DMS 273 treated with DMSO at 0.1 percent for 48 hours (cell line): Measurements from ENCODE around the gene OR5K2.

Experiments used
- DNase-seq: peaks from one replicate; lab custom pipeline; 2025; lab: John Stamatoyannopoulos, UW

OR5K2 gene

DNA sequence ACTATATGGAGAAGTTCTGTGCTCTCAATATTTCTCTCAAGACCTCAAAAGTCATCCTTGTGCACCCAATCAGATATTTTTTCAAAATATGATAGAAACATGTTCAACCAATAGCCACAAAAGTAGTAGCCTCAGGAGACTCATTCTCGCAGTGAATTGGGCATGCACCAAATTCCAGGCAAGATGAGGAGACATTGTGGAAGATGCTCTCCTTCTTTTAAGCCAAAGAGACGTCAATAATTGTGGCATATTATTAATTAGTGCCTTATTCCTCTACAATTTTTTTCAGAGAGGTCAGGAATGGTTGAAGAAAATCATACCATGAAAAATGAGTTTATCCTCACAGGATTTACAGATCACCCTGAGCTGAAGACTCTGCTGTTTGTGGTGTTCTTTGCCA lies at the start of gene OR5K2:
TSS of gene OR5K2 (plus strand) at position 301 of the 400 bp plus-strand sequence. CDS start at position 301, 0 bp downstream.
- no peak for DNase-seq

DNA sequence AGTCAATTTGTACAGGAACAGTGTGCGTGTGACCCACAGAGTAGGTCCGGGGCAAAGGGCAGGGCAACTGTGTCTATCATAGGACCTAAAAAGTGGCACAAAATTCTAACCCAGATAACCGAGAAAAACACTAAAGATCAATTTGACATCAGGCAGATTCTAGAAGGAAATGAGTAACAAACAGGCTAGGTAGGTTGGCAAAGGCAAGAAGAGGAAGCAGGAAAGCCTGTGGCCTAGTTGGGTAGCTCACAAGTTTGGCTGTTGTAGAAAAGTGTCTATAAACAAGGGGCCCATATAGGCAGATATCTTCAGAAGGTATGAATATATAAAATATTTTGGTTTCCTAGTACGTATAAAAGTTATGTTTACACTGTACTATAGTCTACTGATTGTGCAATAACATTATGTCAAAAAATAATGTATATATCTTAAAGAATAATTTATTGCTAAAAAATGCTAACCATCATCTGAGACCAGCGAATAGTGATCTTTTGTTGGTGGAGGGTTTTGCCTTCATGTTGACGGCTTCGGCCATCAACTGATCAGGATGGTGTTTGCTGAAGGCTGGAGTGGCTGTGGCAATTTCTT lies 47.8 kb upstream of the OR5K2 start:
- DNase-seq: no peak

DNA sequence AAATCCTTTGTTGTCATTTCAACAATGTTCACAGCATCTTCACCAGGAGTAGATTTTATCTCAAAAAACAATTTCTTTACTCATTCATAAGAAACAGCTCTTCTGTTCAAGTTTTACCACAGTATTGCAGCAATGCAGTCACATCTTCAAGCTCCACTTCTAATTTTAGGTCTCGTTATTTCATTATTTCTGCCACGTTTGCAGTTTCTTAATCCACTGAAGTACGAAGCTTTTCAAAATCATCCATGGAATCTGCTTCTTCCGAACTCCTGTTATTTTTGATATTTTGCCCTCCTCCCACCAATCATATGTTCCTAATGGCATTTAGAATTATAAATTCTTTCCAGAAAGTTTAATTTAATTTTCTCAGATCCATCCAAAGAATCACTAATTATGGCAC lies 47.1 kb upstream of the OR5K2 start:
- DNase-seq: no peak

DNA sequence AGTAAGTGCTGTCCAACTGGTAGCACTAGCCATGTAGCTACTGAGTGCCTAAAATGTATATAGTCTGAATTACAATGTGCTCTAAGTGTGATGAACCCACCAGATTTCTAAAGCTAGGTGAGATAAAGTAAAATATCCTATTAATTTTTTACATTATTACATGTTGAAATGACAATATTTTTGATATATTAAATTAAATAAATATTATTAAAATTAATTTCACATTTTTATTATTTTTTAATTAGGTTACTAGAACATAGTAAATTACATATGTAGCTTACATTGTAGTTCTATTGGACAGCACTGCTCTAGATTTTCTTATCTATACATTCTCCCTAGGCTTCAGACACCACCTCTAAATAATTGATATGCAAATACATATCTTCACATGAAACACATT lies 43.7 kb upstream of the OR5K2 start:
- no peak for DNase-seq

DNA sequence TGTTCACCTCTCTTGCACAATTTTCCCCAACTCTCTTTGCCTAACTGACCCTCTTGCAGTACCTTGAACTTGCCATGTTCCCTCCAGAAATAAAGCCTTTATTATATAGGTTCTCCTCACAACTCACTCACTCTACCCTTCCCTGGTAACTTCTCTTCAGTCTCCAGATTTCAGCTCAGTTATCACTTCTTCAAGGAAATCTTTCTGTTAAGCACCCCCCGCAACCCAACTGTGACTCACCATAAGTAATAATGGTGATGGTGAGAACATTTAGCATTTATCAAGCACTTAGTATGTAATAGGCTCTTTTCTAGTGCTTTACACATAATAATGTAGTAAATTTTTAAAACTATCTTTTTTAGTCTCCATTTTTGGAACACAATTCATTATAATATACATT lies 42.6 kb upstream of the OR5K2 start:
- no peak for DNase-seq

DNA sequence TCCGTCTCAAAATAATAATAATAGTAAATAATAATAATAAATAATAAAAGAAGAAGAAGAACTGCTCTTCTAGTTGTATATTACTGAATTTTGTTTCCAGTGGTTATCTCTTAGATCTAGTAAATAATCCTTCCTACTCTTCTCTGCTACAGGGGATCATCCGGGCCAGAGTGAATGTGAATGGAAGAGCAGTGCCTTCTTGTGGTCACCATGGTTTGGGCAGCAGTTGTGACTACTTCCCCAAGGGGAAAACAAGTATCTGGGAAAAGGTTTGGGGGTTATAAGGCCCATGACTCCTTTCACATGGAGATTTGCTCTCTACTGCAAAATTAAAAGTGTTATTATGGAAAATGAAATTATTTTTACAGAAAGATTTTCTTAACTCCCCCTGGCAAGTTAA lies 39.9 kb upstream of the OR5K2 start:
- no peak for DNase-seq

DNA sequence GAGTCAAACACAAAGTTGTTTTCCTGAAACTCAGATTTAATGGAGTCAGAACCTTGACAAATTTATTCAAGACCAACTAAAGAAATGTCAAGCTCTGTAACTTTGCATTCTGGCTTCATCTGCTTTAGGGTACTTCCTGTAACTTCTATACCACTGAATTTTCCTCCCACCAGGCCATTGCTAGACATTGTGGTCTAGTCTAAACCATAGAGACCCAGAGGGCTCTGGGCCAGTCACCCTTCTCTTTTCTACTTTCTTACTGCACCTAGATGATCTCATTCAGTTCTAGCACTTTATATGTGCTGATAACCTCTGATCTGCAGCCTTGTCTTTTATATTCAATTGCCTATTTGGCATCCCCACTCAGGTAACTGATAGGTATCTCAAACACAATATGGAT lies 37.3 kb upstream of the OR5K2 start:
- DNase-seq: no peak

DNA sequence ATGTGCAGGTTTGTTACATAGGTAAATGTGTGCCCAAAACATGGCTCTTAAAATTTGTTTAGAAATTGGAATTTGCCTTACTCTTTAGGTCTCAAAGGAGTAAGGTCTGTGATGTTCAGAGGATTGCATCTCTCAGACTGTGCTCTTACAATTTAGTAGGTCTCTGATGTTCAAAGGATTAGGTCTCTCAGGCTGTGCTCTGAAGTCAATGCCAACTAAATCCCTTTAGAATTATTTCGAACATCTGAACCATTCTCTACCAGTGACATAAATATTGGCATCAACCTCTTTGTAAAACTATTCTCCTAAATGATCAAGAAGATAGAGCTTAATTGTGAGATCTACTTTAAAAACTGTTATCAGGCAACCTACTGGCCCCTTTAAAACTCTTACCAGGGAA lies 34.6 kb upstream of the OR5K2 start, which contains the start of gene OR5K1:
TSS of gene OR5K1 (plus strand) at position 301 of the 400 bp plus-strand sequence. CDS start 6,376 bp downstream, outside the sequence.
- no peak for DNase-seq

DNA sequence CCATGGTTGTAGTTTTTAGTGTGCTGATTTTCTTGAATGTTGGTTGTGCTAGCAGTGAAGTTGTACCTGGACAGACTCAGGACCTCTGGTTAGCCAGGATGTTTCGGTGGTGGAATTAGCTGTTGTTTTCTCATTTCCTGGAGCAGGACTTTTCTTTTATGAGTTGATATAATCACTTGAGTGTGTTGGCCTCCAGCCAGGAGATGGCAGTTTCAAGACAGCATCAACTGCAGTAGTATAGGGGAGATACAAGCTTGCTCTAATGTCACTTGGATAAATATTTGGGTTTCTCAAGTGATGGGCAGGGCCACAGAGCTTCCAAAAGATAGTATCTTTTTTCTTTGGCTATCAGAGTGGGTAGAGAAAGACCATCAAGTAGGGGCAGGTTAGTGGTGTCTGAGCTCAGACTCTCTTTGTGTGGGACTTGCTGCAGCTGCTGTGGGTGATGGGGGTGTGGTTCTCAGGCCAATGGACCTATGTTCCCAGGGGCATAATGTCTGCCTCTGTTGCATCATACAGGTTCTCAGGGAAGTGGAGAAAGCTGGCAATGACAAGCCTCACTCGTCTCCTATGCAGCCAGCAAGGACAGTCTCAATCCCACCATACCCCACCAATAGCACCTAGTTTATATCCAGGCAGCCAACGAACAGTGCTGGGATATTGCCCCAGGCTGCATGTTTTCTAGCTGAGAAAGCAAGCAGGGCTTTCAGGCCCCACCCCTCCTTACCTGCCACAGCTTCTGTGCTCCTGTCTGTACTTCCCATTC lies 14.6 kb upstream of the OR5K2 start:
- DNase-seq: no peak

DNA sequence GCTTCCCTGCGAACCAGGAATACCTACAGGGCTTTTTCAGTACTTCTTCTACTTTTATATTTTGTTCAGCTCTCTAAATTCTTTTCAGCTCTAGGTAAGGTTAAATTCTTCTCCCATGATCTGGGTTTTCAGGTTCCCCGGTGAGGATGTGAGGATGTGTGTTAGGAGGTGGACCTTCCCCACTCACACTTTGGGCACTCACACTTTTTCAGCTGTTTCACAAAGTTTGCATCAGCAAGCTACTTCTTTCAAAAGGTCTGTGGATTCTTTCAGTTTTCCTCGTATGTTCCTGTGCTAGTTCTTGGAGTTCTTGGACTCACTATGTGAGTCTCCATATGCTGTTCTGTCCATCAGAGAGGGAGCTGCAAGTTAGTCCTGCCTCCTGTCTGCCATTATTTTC lies 13.9 kb upstream of the OR5K2 start:
- DNase-seq: no peak

DNA sequence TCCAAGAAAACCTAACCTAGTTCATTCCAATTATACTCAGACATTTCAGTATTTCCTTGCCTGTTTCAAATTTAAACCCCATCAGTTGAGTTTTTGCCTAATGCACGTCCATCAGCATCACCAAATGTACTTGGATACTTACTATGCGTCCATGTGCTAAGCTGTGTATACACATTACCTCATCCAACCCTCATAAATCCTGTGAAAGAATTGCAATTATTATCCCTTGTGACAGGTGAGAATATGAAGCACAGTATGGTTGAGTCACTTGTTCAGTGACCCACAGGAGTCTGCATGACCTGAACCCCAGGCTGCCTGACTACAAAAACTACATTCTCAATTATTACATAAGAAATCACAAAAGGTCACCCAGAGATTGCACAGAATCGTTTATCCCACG lies 2.5 kb downstream of the OR5K2 start:
- DNase-seq: no peak

DNA sequence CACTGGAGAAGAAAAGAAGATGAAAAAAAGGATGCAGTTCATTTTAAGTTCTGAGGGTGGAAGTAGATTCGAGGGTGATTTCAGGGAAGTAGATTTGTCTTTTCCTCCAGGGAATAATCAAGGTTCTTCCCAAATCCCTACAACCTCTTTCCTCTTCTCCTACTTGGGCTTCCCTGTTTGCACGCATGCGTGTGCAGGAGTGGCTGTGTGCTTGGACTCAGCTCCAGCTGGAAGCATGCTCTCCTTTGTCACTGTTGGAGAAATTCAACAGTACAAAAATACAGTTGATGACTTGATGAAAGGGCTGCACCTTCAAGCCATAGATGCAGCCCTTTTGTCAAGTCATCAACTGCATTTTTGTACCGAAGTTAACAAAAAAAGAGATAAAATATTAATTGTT lies 3.8 kb downstream of the OR5K2 start:
- no peak for DNase-seq

DNA sequence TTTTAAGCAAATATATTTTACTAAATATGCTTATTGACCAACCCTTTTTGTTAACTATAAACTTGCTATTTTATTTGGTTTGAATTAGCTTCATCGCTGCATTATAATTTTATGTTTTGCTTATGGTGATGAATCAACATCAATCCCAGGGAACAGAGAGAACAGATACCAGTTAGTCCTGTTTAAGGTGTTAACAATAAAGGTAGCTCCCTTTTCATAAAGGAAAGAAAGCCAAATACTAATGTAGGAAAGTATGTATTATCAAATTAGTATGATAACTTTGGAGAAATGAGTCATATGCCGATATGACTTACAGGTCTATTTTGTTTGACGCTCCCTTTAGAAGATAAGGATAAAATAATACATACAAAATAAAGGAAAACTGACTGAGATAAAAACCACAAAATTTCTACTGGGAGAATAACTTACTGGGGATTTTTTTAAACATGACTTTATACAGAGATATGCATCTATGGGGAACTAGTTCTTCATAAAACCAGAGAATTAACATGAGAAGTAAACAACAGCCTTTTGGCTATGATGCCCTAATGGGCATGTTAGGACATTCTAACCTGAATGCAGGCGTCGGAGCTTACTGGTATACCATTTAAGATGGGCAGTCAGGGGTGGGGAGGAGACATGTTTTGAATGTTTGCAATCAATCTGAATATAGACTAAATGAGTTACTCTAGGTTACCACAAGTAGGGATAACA lies 4.5 kb downstream of the OR5K2 start:
- DNase-seq: no peak

DNA sequence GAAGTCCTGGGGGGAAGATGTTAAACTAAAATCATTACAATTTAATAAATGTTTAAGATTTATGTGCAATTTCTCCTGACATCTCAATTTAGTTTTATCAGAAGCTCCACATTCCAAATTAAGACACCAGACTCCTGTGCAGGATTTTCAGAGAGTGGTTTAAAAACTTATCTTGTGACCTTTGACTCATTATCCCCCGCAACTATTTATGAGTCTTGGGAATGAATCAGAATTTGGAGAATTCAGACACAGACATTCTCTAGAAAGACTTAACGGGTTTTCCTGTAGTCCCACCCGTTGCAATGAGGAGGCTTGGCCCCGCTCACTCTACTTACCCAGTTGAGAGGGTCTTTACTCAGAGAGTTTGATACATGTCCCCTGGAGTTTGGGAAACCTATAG lies 7.1 kb downstream of the OR5K2 start:
- no peak for DNase-seq

DNA sequence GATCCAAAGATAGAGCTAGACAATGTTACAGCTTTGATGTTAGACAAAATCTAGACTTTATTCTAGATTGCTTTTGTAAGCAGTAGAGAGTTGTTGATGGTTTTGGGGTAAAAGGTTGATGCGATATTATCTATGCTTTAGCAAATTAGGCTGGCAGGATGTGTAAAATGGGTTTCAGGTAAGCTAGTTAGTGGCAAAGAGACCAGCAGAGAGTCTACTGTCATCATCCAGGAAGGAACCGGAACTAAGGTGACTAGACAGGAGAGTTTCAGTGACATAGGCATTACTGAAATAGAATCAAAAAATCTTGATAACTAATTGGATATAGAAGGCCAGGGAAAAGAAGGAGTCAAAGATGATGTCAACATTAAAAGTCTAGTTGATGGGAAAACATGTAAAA lies 11.1 kb downstream of the OR5K2 start:
- no peak for DNase-seq

DNA sequence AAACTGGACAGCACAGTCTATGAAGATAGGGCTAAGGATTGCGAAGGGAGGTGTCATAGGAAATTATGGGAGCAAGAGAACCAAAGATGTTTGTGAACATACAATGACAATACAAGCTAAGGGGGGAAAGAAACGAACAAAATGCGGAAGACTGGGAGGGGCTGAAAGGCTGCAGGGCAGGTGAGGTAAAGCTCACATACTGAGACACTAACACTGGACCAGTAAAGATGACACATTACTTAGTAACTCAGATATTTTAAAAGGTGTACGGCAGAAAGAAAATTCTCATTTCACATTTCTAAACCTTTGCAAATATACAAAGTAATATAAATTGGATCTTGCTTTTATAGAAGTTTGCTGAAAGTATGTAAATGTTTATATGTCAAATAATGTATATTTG lies 15.1 kb downstream of the OR5K2 start:
- no peak for DNase-seq

DNA sequence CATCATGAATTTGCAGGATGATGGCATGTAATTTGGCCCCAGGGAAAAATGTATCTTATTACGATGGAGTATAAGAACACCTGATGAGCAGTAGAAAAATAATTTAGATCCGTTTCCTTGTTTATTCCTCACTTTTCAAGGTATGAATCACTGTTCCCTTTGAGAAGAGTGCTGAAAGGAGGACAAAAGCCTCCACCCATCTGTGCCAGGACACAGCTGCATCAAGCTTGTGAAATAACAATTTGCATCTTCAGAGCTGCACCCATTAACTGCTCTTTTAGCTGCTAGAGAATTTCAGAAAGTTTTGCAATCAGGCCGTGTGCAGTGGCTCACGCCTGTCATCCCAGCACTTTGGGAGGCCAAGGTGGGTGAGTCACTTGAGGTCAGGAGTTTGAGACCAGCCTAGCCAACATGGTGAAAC lies 15.6 kb downstream of the OR5K2 start:
- DNase-seq: no peak

DNA sequence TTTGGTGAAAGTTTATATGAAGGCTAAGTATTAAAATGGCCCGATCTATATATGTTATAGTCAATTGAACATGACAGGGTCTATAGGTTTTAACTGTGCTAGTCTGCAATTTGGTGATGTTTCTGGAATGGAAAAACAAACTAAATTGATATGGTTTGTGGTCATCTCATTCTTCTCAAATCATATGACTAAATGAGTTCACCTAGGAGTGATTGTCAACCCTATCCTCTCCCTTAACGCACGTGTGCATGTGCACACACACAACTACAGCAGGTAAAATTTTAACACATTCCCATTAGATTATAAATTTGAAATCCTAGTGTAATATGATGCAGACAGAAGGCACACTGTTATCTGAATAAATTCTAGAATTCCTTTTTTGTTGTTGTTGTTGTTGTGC lies 16.3 kb downstream of the OR5K2 start:
- no peak for DNase-seq

DNA sequence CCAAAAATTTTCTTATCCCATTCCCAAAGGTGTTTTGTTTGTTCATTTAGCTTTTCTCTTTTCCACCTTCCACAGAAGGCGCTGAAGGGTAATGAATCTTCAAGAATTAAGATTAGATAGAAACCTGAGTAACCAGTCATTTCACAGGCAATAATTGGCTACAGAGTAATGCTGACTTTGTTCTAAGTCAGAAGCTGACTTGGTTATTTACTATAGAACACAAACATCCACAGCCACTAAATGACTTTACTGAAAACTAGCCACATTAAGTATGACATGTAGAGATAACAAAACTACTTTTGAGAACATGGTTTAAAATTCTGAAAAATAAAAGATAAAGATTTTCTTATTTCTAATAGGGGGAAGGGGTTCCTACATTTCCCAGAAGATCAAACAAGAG lies 17.5 kb downstream of the OR5K2 start:
- DNase-seq: no peak

DNA sequence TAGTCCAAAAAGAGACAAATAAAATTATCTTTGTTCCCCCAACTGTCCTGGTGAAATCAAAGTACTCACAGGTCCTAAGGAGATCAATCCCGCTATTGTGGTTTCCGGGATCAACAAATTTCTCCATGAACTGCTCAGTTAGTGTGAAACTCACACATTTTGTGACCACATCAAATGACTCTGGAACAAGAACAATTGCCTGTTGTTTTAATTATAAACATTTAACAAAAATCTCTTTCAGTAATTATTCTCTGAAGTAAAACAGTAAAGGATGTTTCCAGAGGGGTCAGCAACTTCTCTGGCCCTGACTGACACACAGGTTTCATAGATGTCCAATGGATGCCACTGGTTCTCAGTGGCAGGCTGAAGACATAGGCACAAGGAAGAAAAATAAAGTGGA lies 21.3 kb downstream of the OR5K2 start:
- no peak for DNase-seq

DNA sequence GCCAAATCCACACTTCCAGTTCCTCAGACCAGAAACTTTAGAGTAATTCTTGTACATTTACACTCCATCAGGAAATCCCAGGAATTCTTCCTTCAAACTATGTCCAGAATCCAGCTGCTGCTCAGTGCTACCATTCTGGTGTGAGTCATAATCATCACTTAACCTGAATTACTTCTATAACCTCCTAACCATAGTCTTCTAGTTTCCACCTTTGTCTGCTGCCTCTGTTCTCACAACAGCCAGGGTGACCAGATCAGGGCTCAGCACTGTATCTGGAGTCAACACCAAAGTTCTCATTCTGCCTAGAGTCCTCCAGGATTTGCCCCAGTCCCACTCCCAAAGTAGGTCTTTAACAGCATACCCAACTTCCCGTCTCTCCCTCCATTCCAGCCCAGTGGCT lies 21.9 kb downstream of the OR5K2 start:
- DNase-seq: no peak

DNA sequence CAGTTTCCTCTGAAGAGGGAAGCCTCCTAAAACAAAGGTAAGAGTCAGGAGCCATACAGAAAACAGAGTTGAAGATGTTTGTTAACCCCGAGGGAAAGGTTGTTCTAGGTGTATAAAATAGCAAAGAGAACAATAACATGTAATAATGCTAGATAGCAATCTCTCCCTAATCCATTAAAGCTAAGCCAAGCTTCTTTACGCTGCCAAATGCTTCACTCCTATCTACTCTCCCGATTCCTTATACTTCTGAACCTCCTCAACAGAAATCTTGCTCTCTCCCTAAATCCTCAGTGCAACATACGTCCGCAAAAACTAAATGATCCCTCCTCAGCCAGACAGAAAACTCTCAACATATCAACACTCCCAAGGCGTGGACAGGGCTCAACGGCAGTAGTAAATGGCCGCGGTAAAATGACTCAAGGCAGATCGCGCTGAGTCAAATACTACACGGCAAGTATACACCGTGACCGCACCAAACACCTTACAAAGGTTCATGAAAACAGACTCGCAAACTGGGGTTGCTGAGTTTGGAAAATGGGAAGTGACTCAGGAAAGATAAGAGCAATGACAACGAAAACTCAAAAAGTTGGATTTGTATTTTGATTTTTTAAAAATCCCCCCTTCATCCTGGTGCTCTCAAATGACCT lies 24.5 kb downstream of the OR5K2 start:
- no peak for DNase-seq
